SK-N-SH treated with all-trans-retinoic acid at 6 μM for 48 hours (cell line): ENCODE data around the gene TMBIM6.

Experiments
- ARNTL ChIP-seq: fragments of 450-650 bp; formaldehyde crosslinking; IDR thresholded peaks from 2 replicates; pipeline ENCODE4 v1.5.0; 2020; ENCODE audit warnings: low read depth, mild to moderate bottlenecking, moderate library complexity, borderline replicate concordance
- OSR1 ChIP-seq: fragments of 250-450 bp; sonication (Bioruptor Pico); IDR thresholded peaks from 2 replicates; pipeline ENCODE4 v1.8.0; 2022; ENCODE audit warnings: moderate library complexity, mild to moderate bottlenecking, inconsistent platforms
- TOX ChIP-seq: fragments of 250-450 bp; sonication (Bioruptor Pico); IDR thresholded peaks from 2 replicates; pipeline ENCODE4 v1.8.0; 2021; ENCODE audit warnings: mild to moderate bottlenecking, moderate library complexity, borderline replicate concordance
- ZC3H10 ChIP-seq: fragments of 250-450 bp; sonication (Bioruptor Pico); IDR thresholded peaks from 2 replicates; pipeline ENCODE4 v1.5.1; 2021; ENCODE audit warnings: mild to moderate bottlenecking, moderate library complexity
- ZNF565 ChIP-seq: fragments of 450-650 bp; formaldehyde crosslinking; conservative IDR thresholded peaks from 2 replicates; pipeline ENCODE4 v1.5.0; 2020; ENCODE audit warnings: low read depth, mild to moderate bottlenecking, moderate library complexity
- TF ChIP-seq, protein P1 (sequence below): fragments of 250-450 bp; sonication (Bioruptor Pico); IDR thresholded peaks from 2 replicates; pipeline ENCODE4 v1.5.1; 2020; ENCODE audit warnings: low read depth, mild to moderate bottlenecking, moderate library complexity

DNA sequence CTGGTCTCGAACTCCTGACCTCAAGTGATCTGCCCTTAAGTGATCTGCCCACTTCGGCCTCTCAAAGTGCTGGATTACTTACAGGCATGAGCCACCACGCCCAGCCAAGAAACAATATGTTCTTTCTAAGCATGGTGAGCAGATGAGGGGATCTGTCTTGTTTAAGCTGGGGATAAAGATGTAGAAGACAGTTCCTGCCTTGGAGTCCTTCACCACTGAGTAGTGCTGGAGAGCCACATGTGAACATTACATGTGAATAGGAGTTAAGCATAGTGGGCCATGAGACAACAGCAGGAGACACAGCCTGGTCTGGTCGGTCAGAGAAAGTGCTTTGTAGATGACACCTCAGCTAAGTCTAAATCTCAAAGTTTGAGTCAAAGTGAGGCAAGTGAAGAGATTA is 26.0 kb downstream of the TMBIM6 start:
- no peak for TF ChIP-seq TOX
- no peak for TF ChIP-seq ZC3H10 (CRISPR knock-in tag)
- no peak for TF ChIP-seq ZNF565 (CRISPR knock-in tag)
- no peak for TF ChIP-seq ARNTL (CRISPR knock-in tag)
- no peak for TF ChIP-seq OSR1 (CRISPR knock-in tag)
- TF ChIP-seq, protein P1, sequence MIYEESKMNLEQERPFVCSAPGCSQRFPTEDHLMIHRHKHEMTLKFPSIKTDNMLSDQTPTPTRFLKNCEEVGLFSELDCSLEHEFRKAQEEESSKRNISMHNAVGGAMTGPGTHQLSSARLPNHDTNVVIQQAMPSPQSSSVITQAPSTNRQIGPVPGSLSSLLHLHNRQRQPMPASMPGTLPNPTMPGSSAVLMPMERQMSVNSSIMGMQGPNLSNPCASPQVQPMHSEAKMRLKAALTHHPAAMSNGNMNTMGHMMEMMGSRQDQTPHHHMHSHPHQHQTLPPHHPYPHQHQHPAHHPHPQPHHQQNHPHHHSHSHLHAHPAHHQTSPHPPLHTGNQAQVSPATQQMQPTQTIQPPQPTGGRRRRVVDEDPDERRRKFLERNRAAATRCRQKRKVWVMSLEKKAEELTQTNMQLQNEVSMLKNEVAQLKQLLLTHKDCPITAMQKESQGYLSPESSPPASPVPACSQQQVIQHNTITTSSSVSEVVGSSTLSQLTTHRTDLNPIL (CRISPR knock-in tag) = no peak
